NCI-H1930 (cell line): Measurements from ENCODE around the gene OR5A2.
"Not testable (repeated sequence)": the region's sequence is repeated elsewhere in the genome, so short reads cannot be mapped to it uniquely, and the experiment has no call there.

Experiments used
- DNase-seq, 2 experiments: peaks; one replicate each; lab custom pipeline; 2025; lab: John Stamatoyannopoulos, UW

The OR5A2 gene

GRCh38 chr11:59380263-59381059 is 45.8 kb downstream of the OR5A2 start:
- no peak for DNase-seq

- not testable (repeated sequence) for DNase-seq
Observed at GRCh38 chr11:59372324-59372723, 53.9 kb downstream of the OR5A2 start.

- no peak for DNase-seq
Observed at GRCh38 chr11:59368238-59369022, 57.8 kb downstream of the OR5A2 start.
